Ovary (tissue), 3 donors: ENCODE data around the gene TRPC6.

ENCODE experiments used
- POLR2A ChIP-seq: fragments of 450-650 bp; IDR thresholded peaks from one replicate; pipeline ENCODE4 v1.6.1; 2017; ENCODE audit warnings: antibody characterized with exemption, mild to moderate bottlenecking, moderate library complexity
- TF ChIP-seq, protein P1 (sequence below), 3 donors: fragments of 450-650 bp in 2 of 3; fragments of 200-600 bp in 1 of 3; IDR thresholded peaks; one replicate each; pipeline versions ENCODE4 v1.5.1 to v1.8.0; 2016 to 2022; ENCODE audit warnings: antibody characterized with exemption in 3 of 3, mild to moderate bottlenecking in 1 of 3
- donor health status: DM: no; HTN: no; CAD: no.

DNA sequence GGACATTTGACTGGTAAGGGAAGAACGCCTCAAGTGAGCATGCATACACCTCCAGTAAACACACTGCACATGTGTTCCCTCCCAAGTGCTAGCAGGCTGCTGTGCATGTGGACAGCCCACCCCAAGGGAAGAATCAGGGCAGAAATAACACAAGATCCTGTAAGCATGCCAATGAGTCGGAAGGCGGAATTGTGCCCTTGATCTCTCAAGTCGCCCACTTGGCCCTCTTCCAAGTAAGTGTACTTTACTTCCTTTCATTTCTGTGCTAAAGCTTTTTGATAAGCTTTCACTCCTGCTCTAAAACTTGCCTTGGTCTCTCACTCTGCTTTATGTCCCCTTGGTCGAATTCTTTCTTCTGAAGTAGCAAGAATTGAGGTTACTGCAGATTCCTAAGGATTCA lies 139.6 kb downstream of the TRPC6 start:
- TF ChIP-seq, protein P1, sequence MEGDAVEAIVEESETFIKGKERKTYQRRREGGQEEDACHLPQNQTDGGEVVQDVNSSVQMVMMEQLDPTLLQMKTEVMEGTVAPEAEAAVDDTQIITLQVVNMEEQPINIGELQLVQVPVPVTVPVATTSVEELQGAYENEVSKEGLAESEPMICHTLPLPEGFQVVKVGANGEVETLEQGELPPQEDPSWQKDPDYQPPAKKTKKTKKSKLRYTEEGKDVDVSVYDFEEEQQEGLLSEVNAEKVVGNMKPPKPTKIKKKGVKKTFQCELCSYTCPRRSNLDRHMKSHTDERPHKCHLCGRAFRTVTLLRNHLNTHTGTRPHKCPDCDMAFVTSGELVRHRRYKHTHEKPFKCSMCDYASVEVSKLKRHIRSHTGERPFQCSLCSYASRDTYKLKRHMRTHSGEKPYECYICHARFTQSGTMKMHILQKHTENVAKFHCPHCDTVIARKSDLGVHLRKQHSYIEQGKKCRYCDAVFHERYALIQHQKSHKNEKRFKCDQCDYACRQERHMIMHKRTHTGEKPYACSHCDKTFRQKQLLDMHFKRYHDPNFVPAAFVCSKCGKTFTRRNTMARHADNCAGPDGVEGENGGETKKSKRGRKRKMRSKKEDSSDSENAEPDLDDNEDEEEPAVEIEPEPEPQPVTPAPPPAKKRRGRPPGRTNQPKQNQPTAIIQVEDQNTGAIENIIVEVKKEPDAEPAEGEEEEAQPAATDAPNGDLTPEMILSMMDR (IDR thresholded peaks at IDR 0.05) = no peak
- no peak for TF ChIP-seq POLR2A
